ENCODE results near the gene KLC3.

DNA sequence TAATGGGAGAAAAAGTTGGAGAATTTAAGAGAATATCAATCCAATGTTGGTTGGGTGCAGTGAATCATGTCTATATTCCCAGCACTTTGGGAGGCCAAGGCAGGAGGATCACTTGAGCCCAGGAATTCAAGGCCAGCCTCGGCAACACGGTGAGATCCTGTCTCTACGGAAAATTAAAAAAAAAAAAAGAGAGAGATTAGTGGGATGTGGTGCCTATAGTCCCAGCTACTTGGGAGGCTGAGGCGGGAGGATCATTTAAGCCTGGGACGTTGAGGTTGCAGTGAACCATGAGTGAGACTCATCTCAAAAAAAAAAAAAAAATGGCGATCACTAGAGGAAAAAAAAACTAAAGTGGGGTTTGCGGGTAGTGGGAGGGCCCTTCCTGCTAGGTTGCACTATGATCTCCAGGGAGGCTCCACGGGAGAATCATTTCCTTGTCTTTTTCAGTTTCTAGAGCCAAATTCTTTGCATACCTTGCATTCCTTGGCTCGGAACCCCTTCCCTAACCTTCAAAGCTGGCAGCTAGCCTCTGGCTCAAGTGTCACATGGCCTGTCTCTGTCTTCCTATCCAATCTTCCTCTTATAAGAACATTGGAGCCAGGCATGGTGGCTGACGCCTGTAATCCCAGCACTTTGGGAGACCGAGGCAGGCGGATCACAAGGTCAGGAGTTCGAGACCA is 35.6 kb downstream of the KLC3 start:
- TF ChIP-seq POLR2A (IDR thresholded peaks at IDR 0.05; ENCODE audit: low read length) (no peak), GATA1 (IDR thresholded peaks at IDR 0.05; ENCODE audit: low read depth, low read length) (no peak)

All from erythroblast (primary cell).